GM21717 (cell line): ENCODE data around the gene ARHGAP6.
"Not testable (repeated sequence)": the region's sequence is repeated elsewhere in the genome, so short reads cannot be mapped to it uniquely, and the experiment has no call there.

Experiments used
- ATAC-seq: cut with Tn5 transposase; IDR thresholded peaks from one replicate; pipeline ENCODE4 v1.9.1; 2021; ENCODE audit warnings: mild to moderate bottlenecking, moderate library complexity; ENCODE audit not compliant: unreplicated experiment

The ARHGAP6 gene

GRCh38 chrX:11579636-11580600 is 85.8 kb downstream of the ARHGAP6 start:
- no peak for ATAC-seq

DNA sequence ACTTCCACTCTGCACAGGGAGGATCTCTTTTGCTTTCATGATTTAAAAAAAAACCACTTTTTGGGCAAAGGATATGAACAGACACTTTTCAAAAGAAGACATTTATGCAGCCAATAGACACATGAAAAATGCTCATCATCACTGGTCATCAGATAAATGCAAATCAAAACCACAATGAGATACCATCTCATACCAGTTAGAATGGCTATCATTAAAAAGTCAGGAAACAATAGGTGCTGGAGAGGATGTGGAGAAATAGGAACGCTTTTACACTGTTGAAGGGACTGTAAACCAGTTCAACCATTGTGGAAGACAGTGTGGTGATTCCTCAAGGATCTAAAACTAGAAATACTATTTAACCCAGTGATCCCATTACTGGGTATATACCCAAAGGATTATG is 87.4 kb downstream of the ARHGAP6 start:
- not testable (repeated sequence) for ATAC-seq

GRCh38 chrX:11577603-11578002 is 88.1 kb downstream of the ARHGAP6 start:
- ATAC-seq = no peak

GRCh38 chrX:11575332-11575731 is 90.4 kb downstream of the ARHGAP6 start:
- ATAC-seq = no peak

DNA sequence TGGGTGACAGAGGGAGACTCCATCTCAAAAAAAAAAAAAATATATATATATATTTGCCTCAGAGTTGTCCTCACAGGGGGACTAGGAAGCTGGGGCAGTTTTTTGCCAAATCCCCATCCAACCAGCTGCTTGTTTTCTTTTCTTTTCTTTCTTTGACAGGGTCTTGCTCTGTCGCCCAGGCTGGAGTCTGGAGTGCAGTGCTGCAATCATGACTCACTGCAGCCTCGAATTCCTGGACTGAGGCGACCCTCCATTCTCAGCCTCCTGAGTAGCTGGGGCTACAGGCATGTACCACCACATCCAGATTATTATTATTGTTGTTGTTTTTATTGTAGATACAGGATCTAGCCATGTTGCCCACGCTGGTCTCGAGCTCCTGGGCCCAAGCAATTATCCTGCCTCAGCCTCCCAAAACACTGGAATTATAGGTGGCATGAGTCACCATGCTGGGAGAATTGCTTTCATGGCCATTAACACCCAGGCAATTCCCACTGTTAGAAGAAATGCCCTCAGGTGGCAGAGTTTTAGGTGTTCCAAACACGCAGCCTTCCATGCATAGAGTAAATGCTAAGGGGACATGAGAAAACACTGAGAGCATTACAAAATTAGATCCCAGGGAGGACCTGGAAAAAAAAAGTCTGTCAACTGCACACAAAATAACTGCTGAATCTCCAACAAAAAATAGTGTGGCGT is 98.0 kb downstream of the ARHGAP6 start:
- ATAC-seq = no peak

DNA sequence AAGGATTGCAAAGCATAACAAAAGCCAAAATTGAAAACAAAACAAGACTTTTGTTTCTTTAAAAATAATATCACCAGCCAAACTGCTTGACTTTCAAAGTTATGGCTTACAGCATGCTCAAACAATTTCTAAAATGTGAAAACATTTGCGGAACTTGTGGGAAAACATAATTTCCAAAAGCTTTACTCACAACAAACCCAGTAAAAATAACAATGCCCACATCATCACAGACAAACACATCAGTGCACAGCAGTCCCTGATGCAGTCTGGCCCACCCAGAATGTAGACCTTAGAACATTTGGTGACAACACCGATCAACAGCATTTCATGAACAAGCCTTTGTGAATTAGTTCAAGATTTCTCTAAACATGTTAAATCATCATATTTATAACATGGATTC is 98.9 kb downstream of the ARHGAP6 start:
- no peak for ATAC-seq

GRCh38 chrX:11566173-11566572 is 99.5 kb downstream of the ARHGAP6 start:
- no peak for ATAC-seq

DNA sequence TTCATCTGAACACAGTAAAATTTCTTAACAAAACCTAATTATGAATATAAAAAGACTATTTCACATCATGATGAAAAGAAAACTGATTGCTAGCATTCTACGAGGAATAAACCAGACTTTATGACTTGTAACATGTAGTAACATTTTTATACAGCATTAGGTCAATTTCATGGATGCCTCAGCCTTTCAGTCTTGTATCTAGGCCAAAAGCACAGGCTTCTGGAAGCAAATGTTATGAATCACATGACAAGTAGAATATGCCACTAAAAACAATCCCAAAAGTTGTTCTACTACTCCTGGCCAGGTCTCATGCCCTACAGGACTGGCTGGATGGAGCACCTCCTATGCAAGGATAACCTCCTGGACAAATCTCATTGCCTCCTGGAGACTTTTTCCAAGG is 101.2 kb downstream of the ARHGAP6 start:
- ATAC-seq = no peak

- ATAC-seq = no peak
These were observed 103.2 kb downstream of the ARHGAP6 start for GRCh38 chrX:11562570-11562969.

- no peak for ATAC-seq
These were observed 106.7 kb downstream of the ARHGAP6 start for GRCh38 chrX:11558972-11559371.

DNA sequence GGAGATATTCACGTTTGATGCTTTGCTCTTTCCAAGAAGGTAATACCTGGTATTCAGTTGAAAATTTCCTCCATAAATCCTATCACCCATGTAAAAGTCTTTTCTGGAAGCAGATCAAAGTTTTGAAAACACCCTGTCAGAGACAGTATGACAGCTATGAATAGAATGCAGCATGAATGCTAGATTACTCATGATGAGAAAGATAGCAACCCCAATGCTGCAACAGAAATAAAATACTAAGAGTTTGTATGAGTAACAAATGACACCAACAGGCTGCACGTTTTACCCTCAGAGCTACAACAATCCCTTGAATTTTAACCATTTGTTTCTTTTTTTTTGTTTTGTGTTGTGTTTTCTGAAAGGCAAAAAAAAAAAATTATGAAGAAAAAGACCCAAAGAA is 108.6 kb downstream of the ARHGAP6 start:
- ATAC-seq = no peak

DNA sequence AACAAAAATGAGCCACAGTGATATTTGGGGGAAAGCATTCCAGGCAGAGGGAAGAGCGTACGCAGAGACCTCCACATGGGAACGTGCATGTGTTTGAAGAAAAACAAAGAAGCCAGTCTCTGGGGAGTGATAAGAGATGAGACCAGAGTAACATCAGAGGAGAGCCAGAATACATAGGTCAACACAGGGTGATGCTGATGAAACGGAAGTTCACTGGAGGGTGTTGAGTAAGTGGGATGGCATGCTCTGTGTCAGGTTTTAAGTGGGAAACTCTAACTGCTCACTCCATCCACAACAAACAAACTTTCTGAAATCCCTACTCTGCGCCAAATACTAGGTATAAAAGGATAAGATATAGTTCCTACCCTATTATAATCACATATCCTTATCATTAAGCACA is 110.0 kb downstream of the ARHGAP6 start:
- ATAC-seq = no peak

- no peak for ATAC-seq
These were observed 112.1 kb downstream of the ARHGAP6 start for GRCh38 chrX:11553594-11553993.

- no peak for ATAC-seq
These were observed 114.6 kb downstream of the ARHGAP6 start for GRCh38 chrX:11551151-11551550.

DNA sequence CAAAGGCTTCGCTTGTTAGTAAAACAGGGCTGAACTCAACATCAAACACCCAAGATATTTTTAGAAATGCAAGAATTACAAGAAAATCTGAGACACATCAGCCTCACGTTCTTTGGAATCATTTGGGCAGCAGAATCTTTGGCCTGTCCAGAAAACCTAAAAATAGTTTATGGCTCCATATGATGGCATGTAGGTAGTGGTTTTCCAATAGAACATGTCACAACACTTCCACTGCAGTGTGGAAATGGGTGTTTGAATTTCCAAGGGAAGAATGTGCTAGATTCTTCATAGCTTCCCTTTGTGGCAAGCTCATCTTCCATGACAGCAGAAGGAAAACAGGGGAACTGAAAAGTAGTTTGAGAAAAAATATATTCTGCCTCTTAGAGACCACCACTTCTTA is 118.8 kb downstream of the ARHGAP6 start:
- ATAC-seq = no peak

GRCh38 chrX:11543249-11543648 is 122.5 kb downstream of the ARHGAP6 start:
- no peak for ATAC-seq

- ATAC-seq = no peak
These were observed 124.2 kb downstream of the ARHGAP6 start for GRCh38 chrX:11541510-11541909.

GRCh38 chrX:11540532-11541377 is 125.0 kb downstream of the ARHGAP6 start:
- peak; percentile 71 for ATAC-seq

GRCh38 chrX:11537141-11537540 is 128.6 kb downstream of the ARHGAP6 start:
- ATAC-seq = no peak

DNA sequence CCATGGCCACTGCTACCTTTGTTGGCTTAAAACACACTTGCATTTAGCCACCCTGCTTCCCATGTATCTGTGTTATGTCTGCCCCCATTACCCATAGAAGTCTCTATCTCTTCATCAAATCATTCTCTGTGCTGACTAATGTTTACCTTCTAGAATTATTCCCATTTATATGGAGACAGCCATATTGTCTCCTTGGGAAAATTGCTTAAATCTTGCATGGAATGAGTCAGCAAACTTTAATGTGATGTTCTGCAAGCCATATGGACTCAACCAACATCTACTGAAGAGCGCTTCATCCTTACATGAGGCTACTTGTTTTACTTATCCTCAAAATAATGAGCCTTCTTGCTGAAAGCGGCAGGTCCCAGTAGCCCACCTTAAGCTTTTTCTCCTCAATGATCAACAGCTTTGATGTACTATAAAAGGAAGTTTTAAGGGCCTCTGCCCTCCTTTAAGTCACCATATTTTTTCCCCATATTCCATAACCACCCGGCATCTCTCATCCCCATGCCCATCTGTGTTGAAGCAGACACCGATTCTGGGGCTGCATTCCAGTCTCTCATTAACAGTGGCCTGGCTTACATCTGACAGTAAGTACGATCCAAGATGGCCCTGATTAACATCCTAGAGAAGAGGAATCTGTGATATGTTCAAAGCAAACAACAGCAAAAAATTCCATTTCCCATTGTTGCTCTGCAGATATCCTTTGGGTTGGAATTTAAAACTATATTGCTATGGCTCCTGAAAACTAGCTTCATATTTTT is 130.4 kb downstream of the ARHGAP6 start:
- no peak for ATAC-seq
